ENCODE data around the gene INSYN2A. TPM values are rescaled to one million over a fixed set of nuclear protein-coding genes. Genes with fewer than 3 reads are reported as not detected.

INSYN2A gene
- total and polyA plus RNA-seq, 10 of the 15 experiments (the other 5 are each of a cell fraction or from before 2014, with no cell fraction given): not detected

- Histone ChIP-seq H3K27me3 (replicated peaks in 1 of 2; ENCODE audit: control insufficient read depth in 2 of 2, insufficient read depth in 2 of 2, low read length in 1 of 2) (no peaks in the 10 kb centered on the region), H3K4me2 (ENCODE audit: control insufficient read depth, insufficient read depth) (no peak overlapping the region), H3K27ac (ENCODE audit: control insufficient read depth, insufficient read depth) (no peak overlapping the region), H3K36me3 (ENCODE audit: control insufficient read depth in 2 of 2, insufficient read depth in 2 of 2, low read length in 1 of 2) (no peaks in the 10 kb centered on the region), H3K9me3 (replicated peaks; ENCODE audit: control insufficient read depth, insufficient read depth, low read length) (no peaks in the 10 kb centered on the region), H2AFZ (ENCODE audit: control insufficient read depth, low read depth, low read length) (no peak overlapping the region), H3K4me1 (ENCODE audit: control insufficient read depth, insufficient read depth, low read length) (no peaks in the 10 kb centered on the region), H3K4me3 (no peak overlapping the region), H3K79me2 (ENCODE audit: control insufficient read depth, insufficient read depth, low read length) (no peaks in the 10 kb centered on the region), H3K9ac (ENCODE audit: control insufficient read depth, insufficient read depth, low read length) (no peak overlapping the region), H4K20me1 (ENCODE audit: control insufficient read depth, insufficient read depth) (no peaks in the 10 kb centered on the region)
- POLR2A ChIA-PET: no interaction called here
- DNase-seq (ENCODE audit: low read depth, low spot score) (no peak), ATAC-seq (no peak), FAIRE-seq (no peak)
- RAD21 ChIA-PET (ENCODE audit: unreplicated experiment): no interaction called here
- WGBS (ENCODE audit: insufficient coverage, insufficient replicate concordance, low lambda C conversion rate, missing lambda C conversion rate): 79% methylated on average over 2 of the region's 2 CpGs
- intact Hi-C loops (cut with micrococcal nuclease; ENCODE audit: unreplicated experiment) (no loop called here), in situ Hi-C loops (cut with MboI) (no loop called here)
- no TSS peak for BruUV-seq (replicated peaks)
- TF ChIP-seq, protein P1, sequence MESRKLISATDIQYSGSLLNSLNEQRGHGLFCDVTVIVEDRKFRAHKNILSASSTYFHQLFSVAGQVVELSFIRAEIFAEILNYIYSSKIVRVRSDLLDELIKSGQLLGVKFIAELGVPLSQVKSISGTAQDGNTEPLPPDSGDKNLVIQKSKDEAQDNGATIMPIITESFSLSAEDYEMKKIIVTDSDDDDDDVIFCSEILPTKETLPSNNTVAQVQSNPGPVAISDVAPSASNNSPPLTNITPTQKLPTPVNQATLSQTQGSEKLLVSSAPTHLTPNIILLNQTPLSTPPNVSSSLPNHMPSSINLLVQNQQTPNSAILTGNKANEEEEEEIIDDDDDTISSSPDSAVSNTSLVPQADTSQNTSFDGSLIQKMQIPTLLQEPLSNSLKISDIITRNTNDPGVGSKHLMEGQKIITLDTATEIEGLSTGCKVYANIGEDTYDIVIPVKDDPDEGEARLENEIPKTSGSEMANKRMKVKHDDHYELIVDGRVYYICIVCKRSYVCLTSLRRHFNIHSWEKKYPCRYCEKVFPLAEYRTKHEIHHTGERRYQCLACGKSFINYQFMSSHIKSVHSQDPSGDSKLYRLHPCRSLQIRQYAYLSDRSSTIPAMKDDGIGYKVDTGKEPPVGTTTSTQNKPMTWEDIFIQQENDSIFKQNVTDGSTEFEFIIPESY (IDR thresholded peaks at IDR 0.05): no peak
- TF ChIP-seq EZH2 (IDR thresholded peaks at IDR 0.05; ENCODE audit: borderline replicate concordance, control insufficient read depth, low read depth, low read length): no peak
- no peak for TF ChIP-seq BACH1 (IDR thresholded peaks at IDR 0.05; ENCODE audit: borderline replicate concordance)
- TF ChIP-seq ZSCAN29 (IDR thresholded peaks at IDR 0.05): no peak
- TF ChIP-seq CHD4 (IDR thresholded peaks at IDR 0.05): no peak
- TF ChIP-seq SUZ12 (IDR thresholded peaks at IDR 0.05; ENCODE audit: unreplicated experiment): no peak
- no peak for TF ChIP-seq CHD2 (IDR thresholded peaks at IDR 0.05; ENCODE audit: borderline replicate concordance, low read depth, low read length)
- TF ChIP-seq CREB1 (IDR thresholded peaks at IDR 0.05; ENCODE audit: low read depth): no peak
- no peak for TF ChIP-seq NFXL1 (IDR thresholded peaks at IDR 0.05; ENCODE audit: borderline replicate concordance)
- no peak for TF ChIP-seq POLR2AphosphoS2 (IDR thresholded peaks at IDR 0.05; ENCODE audit: low read depth, low read length)
- no peak for TF ChIP-seq HDAC6 (IDR thresholded peaks at IDR 0.05; ENCODE audit: unreplicated experiment)
- TF ChIP-seq REST (IDR thresholded peaks at IDR 0.05; ENCODE audit: low read depth, low read length): no peak
- TF ChIP-seq STAT3 (IDR thresholded peaks at IDR 0.05; ENCODE audit: low read depth, low read length): no peak
- TF ChIP-seq HCFC1 (IDR thresholded peaks at IDR 0.05; ENCODE audit: low read length): no peak
- no peak for TF ChIP-seq SREBF2 (IDR thresholded peaks at IDR 0.05; ENCODE audit: low read length)
- CTCF ChIA-PET: no interaction called here
- SMC1A ChIA-PET (ENCODE audit: uncharacterized antibody, unreplicated experiment): no interaction called here
These were observed 11.8 kb downstream of the INSYN2A start for GRCh38 chr10:127184582-127184981.

Data from GM12878 (cell line).